NCI-H2196 treated with DMSO at 0.1 percent for 48 hours (cell line): Measurements from ENCODE around the gene CCSER2.
A peak's percentile ranks its signal among the peaks of the same experiment; 100 is the strongest.
"Not testable (repeated sequence)": the region's sequence is repeated elsewhere in the genome, so short reads cannot be mapped to it uniquely, and the experiment has no call there.

Source experiments
- DNase-seq: peaks from one replicate; lab custom pipeline; 2025; ENCODE audit not compliant: unreplicated experiment; lab: John Stamatoyannopoulos, UW

Gene CCSER2

DNA sequence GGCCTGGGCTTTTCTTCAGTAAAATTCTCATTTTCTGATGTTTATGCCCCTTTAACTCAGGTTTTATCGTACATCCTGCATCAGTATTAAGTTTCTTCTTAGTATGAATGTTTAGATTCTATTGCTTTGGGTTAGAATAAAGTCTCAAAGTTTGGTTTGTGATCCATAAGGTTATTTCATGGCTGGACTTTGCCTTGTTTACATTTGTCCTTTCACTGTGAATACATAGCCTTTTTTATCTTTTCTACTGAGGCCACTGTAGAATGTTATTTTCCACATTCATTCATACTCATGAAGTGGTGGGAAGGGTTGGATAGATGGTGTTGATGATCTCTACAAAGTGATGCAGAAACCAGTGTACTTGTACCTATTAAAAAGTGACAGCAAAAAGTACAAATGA is 59.8 kb downstream of the CCSER2 start:
- no peak for DNase-seq

DNA sequence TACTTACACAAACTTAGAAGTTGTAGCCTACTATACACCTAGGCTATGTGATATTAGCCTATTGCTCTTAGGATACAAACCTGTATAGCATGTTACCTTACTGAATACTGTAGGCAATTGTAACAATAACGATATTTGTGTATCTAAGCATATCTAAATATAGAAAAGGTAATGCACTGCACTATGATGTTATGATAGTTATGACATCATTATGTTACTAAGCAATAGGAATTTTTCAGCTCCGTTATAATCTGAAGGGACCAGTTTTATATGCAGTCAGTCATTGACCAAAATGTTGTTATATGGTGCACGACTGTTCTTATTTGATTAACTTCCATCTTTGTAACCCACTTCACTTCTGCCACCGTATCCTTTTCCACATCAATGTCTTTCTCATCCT is 62.0 kb downstream of the CCSER2 start:
- no peak for DNase-seq

DNA sequence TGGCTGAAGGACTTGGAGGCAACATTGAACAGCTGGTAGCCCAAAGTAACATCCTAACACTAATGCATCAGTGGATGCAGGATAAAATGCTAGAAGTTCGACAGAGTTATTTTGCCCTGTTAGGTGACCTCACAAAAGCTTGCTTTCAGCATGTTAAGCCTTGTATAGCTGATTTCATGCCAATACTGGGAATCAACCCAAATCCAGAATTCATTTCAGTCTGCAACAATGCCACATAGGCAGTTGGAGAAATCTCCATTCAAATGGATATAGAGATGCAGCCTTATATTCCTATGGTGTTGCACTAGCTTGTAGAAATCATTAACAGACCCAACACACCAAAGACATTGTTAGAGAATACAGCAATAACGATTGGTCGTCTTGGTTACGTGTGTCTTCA is 62.9 kb downstream of the CCSER2 start:
- no peak for DNase-seq

DNA sequence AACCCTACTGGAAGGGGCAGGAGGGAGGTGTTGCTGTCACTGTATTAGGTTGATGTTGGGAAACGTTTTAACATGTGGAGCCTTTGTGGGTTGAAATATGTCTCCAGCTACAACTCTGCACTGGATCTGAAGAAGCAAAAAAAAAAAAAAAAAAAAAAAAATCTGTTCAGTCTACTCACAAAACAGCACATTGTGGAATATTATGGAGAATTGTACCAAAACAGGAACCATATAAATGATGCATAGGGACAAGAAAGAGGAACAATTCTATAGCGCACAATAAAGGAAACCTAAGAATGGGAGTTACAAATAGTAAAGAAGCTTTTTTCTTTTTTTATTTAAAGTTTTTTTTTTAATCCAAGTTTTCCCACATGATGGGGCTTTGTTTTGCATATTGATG is 63.8 kb downstream of the CCSER2 start:
- DNase-seq, result no peak

DNA sequence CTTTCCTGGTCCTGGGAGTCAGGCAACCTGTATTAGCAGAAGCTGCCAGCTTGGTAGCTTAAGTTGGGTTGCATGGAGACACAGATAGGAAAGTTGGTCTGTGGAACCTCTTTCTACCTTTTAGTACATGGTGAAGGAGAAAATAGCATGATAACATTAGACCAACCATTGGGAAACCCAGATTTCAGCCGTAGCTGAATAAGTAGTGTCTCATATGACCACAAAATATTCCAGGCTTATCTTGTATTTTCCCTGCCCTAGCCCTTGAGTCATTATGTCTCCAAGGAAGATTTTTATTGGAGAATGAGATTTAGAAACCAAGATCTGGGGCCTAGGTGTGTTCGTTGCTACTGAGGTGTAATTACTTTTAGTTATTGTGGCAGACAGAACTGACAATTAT is 67.2 kb downstream of the CCSER2 start:
- DNase-seq, result no peak

DNA sequence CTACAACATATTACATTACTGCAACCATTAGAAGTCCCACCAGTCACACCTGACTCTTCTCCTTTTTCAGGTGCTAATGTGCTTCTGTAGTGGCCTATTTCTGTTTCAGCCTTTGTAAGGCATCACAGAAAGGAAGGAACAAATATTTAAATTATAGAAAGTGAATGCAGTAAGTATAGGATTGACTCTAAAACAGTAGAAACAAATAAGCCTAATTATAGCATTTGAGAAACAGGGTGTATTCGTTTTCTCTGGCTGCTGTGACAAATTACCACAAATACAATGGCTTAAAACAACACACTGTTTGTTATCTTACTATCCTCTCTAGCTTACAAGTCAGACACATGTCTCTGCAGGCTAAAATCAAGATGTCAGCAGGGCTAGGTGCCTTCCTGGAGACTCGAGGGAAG is 69.4 kb downstream of the CCSER2 start:
- DNase-seq, result no peak

DNA sequence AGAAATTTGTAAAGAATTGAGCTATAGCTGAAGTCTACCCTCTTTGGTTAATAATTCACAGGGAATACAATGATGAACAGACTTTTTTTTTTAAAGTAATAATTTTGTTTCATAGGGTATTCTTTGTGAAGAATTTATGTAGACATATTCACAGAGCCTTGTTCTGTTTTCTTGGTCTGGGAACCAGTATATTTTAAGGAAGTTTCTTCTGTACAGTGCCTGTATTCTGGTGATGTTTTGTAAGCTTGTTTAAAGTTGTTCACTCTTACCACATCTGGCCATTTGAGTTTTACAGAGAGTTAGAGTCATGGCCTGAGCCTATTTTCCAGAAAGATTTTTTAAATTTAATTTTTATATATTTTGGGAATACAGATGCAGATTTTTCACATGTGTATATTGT is 70.3 kb downstream of the CCSER2 start:
- DNase-seq, result no peak

DNA sequence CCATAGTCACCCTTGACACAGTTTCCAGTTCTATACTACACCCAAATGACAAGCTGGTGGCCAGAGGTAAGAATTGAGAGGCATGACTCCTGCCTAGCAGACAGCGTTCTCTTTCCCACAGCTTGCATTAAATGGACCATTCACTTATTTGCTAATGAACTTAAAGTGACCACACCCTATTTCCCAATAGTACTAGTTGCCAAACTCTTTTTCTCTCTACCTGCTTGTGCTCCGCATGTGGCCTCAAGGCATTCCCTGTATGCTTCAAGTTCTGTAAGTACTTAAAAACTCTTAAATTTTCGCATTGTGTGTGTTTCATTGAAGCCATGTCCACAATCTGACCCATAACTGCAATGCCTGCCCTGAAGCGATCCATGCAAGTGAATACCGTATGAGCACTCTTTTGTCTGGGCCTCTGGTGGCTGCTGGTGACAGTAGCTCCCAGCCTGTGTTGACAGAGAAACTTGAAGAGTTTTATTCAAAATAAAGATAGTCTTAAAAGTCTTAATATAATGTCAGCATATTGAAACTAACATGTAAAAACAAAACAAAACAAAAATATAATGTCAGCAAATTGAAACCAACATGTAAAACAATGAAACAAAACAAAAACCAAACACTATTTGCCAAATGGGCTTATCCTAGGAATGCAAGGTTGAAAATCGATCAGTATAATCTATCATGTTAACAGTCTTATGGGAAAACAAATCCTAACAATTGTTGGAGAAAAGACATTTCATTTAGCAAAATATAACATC is 73.6 kb downstream of the CCSER2 start:
- DNase-seq, result no peak

DNA sequence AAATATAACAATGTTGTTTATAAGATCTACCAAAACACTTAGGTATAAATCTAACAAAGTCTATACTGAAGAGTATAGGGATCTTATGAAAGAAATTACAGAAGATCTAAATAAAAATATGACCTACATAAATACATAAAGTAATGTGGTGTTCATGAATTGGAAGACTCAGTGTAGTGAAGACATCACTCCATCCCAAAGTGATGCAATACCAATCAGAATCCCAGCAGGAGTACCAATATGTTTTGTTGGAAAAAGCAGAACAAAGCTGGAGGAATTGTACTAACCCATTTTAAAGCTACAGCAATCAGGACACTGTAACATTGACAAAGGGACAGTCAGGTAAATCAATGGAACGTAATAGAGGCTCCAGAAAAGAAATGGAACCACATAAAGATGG is 76.4 kb downstream of the CCSER2 start:
- no peak for DNase-seq

DNA sequence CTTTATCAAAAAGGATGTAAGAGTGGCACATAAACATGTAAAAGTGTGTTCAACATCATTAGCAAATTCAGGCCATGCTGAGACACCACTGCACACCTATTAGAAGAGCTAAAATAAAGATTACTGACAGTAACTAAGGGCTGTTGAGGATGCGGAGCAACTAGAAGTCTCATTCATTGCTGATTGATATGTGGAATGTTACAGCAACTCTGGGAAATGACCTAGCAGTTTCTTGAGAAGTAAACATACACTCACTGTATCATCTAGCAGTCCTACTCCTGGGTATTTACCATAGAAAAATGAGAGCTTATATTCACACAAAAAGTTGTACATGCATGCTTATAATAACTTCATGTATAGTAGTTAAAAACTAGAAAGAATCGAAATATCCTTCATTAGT is 77.3 kb downstream of the CCSER2 start:
- no peak for DNase-seq

DNA sequence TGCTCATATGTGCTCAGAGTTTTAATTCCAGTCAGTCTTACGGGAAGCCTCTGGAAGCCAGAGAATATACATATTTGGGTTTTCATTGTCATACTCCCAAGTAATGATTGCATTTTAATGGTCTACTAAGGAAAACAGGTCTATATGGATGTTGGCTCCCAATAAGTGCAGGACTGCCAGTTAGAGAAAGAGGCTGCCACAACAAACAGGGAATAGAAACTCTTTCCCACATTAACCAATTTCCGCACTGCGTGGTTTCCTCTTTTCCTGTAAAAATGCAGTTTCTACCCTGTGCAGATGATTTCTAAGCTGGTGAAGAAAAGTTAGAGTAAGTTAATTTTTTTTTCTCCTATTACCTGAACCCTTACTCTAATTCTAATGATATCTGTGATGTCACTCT is 78.2 kb downstream of the CCSER2 start:
- no peak for DNase-seq

DNA sequence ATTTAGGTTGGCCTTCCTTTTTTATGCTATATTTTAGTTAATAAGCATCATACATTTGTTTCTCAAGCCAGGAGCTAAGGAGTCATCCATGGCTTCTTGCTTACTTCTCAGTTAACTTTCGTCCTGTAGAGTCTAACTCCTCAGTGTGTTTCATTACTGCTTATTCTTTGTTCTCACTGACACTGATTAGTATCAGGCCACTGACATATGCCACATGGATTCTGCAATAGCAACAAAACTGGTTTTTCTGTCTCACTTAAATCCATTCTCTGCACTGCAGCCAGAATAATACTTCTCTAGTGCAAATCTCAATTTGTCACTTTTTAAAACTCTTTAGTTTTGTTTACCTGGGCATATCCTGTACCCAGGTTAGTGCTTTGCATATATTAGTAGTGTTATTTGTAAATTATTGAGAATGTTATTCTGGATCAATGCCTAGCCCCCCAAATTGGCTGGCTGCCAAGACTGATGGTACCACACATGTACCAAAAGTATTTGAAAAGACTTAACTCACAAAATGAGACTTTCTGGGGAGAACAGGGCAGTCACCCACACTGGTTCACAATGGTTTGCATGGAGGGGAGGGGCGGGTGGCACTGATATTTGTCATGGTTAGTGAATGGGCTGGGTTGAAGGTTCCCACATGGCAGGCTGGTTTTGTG is 79.1 kb downstream of the CCSER2 start:
- no peak for DNase-seq

DNA sequence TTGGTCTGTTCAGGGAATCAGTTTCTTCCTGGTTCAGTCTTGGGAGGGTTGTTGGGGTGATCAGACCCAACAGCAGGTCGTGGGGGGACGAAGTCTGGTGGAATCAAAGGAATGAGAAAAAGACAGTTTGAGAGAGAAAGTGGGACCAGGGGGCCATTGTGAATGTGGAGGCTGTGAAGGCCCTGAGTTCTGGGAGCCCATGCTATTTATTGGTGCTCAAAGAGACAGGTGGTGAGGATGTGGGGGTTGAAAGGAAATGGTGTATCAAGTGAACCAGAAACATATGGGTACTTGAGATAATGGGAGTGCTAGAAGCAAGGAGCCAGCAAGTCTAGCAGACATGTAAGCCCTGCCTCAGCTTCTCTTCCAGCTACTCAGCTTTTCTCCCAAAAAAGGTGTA is 84.1 kb downstream of the CCSER2 start:
- DNase-seq, result no peak

DNA sequence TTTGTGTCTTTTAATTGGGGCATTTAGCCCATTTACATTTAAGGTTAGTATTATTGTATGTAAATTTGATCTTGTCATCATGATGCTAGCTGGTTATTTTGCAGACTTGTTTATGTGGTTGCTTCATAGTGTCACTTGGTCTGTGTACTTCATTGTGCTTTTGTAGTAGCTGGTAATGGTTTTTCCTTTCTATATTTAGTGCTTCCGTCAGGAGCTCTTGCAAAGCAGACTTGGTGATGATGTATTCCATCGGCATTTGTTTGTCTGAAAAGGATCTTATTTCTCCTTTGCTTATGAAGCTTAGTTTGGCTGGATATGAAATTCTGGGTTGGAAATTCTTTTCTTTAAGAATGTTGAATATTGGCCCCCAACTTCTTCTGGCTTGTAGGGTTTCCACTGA is 85.7 kb downstream of the CCSER2 start:
- DNase-seq, result not testable (repeated sequence)

DNA sequence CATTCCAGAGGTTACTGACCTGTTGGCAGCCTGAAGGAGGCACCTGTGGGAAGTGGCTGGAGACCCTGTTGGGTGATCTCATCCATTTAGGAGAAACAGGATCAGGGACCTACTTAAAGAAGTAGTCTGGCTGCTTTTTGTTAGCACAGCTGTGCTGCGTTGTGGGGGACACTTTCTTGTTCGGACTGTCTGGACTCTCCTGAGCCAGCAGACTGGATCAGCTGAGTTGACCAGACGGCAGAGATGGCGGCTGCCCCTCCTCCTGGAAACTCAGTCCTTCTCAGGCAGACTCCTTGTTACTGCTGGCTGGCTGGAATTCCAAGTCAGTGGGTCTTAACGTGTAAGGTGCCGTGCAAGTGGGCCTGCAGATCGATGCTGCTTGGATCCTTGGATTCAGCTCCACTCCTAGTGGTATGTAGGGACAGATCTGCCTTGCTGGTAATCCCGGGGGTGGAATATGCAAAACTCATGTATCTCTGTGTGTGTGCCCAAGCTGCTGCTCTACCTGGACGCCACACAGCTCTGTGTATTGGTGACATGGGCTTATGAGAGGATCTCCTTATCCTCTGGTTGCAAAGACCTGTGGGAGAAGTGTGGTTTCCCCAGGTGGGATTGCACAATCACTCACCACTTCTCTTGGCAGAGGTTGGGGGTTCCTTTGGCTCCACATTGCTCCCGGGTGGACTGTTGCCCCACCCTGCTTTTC is 87.3 kb downstream of the CCSER2 start:
- no peak for DNase-seq

DNA sequence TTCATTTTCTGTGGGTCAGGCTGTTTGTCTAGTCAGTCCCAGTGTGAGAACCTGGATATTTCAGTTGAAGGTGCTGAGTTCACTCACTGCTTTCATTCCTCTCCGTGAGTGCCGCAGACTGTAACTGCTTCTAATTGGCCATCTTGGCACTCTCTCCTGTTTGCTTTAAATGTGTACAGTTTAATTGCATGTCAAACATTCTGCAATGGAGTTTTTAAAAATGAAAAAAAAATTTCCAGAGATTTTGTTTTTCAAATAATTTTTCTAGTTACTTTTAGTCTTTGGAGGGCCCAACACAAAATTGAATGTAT is 87.8 kb downstream of the CCSER2 start:
- DNase-seq, result no peak

DNA sequence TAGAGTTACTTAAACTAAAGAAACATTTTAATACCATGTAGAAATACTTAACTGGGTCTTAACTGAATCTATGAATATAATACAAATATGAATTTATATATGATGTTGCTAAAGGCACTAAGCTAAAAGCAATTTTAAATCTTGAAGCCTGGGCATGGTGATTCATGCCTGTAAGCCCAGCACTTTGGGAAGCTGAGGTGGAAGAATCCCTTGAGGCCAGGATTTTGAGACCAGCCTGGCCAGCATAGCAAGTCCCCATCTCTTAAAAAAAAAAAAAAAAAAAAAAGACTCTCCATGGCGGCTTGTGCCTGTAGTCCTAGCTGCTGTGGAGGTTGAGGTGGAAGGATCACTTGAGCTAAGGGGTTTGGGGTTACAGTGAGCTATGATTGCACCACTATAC is 95.3 kb downstream of the CCSER2 start:
- no peak for DNase-seq

DNA sequence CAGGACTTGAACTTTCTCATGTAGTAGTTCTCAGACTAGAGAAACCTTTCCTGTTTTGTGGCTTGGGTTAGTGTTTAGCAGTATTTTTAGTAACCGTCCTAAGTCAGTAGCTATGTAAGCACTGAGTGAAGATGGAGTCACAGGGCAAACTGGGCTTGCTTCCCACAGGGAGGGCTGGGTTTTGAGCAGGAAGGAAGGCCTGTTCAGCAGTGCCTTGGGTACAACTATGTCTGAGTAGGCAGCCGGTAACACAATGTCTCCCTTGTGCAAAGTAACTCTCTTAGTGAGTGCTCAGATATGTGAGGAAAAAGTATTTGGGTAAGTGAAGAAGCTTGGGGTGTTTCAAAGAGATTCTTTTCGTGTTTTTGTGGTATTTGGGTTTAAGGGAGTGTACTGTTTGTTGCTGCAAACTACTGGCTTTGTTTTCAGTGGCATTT is 96.4 kb downstream of the CCSER2 start:
- peak; percentile 3 for DNase-seq

DNA sequence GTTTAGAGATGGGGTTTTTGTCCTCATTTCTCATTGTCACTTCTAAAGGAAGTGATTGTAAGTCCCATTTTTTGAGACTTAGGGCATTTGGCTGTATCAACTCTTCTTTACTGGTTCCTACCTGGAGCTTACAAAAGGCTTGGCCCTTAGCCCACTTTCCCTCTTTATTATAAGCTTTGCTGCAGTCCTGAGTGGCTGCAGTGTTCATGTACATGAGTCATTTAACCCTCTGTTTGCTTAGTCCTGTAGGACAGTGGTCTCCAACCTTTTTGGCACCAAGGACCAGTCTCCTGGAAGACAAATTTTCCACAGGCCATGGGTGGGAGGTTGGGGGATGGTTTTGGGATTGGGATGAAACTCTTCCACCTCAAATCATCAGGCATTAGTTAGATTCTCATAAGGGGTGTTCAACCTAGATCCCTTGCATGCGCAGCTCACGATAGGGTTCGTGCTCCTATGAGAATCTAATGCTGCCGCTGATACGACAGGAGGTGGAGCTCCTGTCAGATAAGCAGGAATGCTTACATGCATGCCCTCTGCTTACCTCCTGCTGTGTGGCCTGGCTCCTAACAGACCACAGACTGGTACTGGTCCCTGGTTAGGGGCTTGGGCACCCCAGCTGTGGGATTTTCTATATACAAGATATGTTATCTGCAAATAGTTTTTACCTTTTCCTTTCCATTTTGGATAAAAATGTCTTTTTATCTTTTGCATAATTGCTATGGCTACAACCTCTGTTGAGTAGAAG is 99.7 kb downstream of the CCSER2 start:
- peak; percentile 51 for DNase-seq

DNA sequence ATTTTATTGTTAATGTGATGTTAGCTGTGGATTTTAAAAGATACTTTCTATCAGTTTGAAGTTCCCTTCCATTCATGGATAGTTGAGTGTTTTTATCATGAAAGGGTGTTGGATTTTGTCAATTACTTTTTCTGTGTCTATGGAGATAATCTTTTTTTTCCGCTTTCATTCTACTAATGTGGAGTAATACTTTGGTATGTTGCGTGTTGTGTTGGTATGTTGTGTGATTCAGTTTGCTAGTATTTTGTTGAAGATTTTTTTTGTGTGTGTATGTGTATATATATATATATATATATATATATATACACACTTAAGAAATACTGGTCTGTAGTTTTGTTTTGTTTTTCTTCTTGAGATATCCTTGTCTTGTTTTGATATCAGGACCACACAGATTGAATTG is 100.3 kb downstream of the CCSER2 start:
- DNase-seq, result no peak

DNA sequence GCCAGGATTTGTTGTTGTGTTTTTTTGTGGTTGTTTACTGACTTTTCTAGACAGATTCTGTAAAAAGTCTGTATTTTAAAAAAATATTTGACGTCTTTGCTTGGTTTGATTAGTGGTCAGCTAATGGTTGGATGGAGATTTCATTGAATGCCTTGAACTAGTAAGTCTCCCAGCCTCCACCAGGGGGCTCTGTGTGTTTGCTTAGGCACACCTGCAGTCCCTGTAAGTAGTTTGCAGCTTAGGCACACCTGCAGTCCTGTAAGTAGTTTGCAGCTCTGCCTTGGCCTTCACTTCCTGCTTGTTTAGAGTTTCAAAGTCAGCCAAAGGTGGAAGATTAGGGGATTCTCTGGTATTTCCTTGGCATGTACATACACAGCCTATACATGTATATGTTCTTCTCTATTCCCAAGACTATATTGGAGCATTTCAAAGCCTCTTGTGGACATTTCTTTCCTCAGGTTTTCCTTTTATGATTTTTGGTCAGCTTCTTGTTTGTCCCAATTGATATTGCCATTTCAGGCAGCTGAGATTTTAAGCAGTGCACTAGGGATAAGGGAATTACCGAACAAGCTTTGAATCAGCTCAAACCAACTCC is 101.6 kb downstream of the CCSER2 start:
- no peak for DNase-seq
